H1 (cell line): Measurements from ENCODE around the gene SPAG4. TPM values are rescaled to one million over a fixed set of nuclear protein-coding genes. Genes with fewer than 3 reads are reported as not detected.

Experiments
- CTCF ChIA-PET: fragments of 300-600 bp; sonication (Branson Sonifier 250); formaldehyde crosslinking; loops from one replicate; lab custom pipeline; 2021; ENCODE audit not compliant: partially characterized antibody; lab: Charles Lee
- POLR2A ChIA-PET: fragments of 300-600 bp; sonication (Branson Sonifier 250); formaldehyde crosslinking; loops from one replicate; lab custom pipeline; 2021; ENCODE audit warnings: inconsistent platforms; ENCODE audit not compliant: partially characterized antibody; lab: Charles Lee
- DNase-seq, 2 experiments: peaks; one replicate each; pipeline versions ENCODE4 v3.0.0 to v3.0.0-alpha.2; 2010 to 2022; ENCODE audit warnings: low spot score in 2 of 2, low read depth in 1 of 2, mixed read lengths in 1 of 2
- FAIRE-seq: peaks from 2 replicates; lab custom pipeline; 2011; peaks lifted over from hg19 to GRCh38; lab: Jason Lieb, UNC
- H2AFZ ChIP-seq: 2 replicates; pipeline ENCODE4 v1.8.1; 2012; ENCODE audit warnings: low read length, inconsistent platforms
- H2AK5ac ChIP-seq: 2 replicates; pipeline ENCODE4 v1.6.1; 2013; ENCODE audit warnings: low read depth, low read length
- H2BK120ac ChIP-seq: replicated peaks from 2 replicates; pipeline ENCODE3; 2013; ENCODE audit warnings: low read depth, low read length, inconsistent platforms
- H2BK12ac ChIP-seq: 2 replicates; pipeline ENCODE4 v1.6.1; 2013; ENCODE audit warnings: low read depth, low read length
- H2BK15ac ChIP-seq: 2 replicates; pipeline ENCODE4 v1.6.1; 2013; ENCODE audit warnings: low read length
- H2BK20ac ChIP-seq: 2 replicates; pipeline ENCODE4 v1.6.1; 2013; ENCODE audit warnings: low read length
- H2BK5ac ChIP-seq: 2 replicates; pipeline ENCODE4 v1.6.1; 2013; ENCODE audit warnings: low read depth, low read length
- H3K14ac ChIP-seq: 2 replicates; pipeline ENCODE4 v1.6.1; 2013; ENCODE audit warnings: inconsistent platforms; ENCODE audit not compliant: insufficient read length
- H3K18ac ChIP-seq: 2 replicates; pipeline ENCODE4 v1.6.1; 2013; ENCODE audit warnings: low read length; ENCODE audit errors: extremely low read depth
- H3K23ac ChIP-seq: 2 replicates; pipeline ENCODE4 v1.6.1; 2013; ENCODE audit warnings: inconsistent platforms; ENCODE audit not compliant: insufficient read length
- H3K23me2 ChIP-seq: 2 replicates; pipeline ENCODE4 v1.6.1; 2013; ENCODE audit warnings: low read depth, low read length
- H3K27ac ChIP-seq: 2 replicates; pipeline ENCODE4 v1.6.1; 2011; ENCODE audit warnings: low read depth, low read length, inconsistent platforms
- H3K27me3 ChIP-seq, 4 experiments: replicated peaks in 1 of 4; 1 replicate in 1 of 4; 2 replicates in 3 of 4; pipeline versions ENCODE4 v1.6.1 to v1.8.1; 2011 to 2013; ENCODE audit warnings: low read length in 3 of 4, mild to moderate bottlenecking in 3 of 4, inconsistent platforms in 2 of 4, mixed read lengths in 2 of 4, moderate library complexity in 1 of 4; ENCODE audit not compliant: control insufficient read depth in 3 of 4, insufficient read depth in 3 of 4; ENCODE audit errors: extremely low read depth in 1 of 4
- H3K36me3 ChIP-seq, 4 experiments: 2 replicates each; pipeline versions ENCODE4 v1.6.1 to v1.8.1; 2011 to 2013; ENCODE audit warnings: mild to moderate bottlenecking in 4 of 4, low read length in 3 of 4, moderate library complexity in 2 of 4, control low read depth in 1 of 4, inconsistent platforms in 1 of 4; ENCODE audit not compliant: insufficient read depth in 4 of 4, control insufficient read depth in 2 of 4
- H3K4ac ChIP-seq: replicated peaks from 2 replicates; pipeline ENCODE3; 2013; ENCODE audit warnings: low read length, low read depth, mixed read lengths, inconsistent platforms; ENCODE audit not compliant: insufficient read length
- H3K4me1 ChIP-seq, 4 experiments: replicated peaks in 1 of 4; 1 replicate in 1 of 4; 2 replicates in 3 of 4; pipeline versions ENCODE4 v1.6.1 to v1.8.1; 2011 to 2013; ENCODE audit warnings: low read length in 3 of 4, inconsistent platforms in 2 of 4, mixed read lengths in 1 of 4; ENCODE audit not compliant: insufficient read depth in 4 of 4, control insufficient read depth in 3 of 4
- H3K4me2 ChIP-seq, 2 experiments: 2 replicates each; pipeline versions ENCODE4 v1.6.1 to v1.8.1; 2011 to 2013; ENCODE audit warnings: low read depth in 2 of 2, low read length in 2 of 2, control low read depth in 1 of 2, inconsistent platforms in 1 of 2, mild to moderate bottlenecking in 1 of 2; ENCODE audit not compliant: insufficient read depth in 1 of 2
- H3K4me3 ChIP-seq, 4 experiments: fragments of 200-600, 300-600 bp in 1 of 4; sonication (generic), shearing (Covaris generic), sonication (Bioruptor Twin) in 1 of 4; 2 replicates each; pipeline versions ENCODE4 v1.5.1 to v1.8.1; 2011 to 2016; ENCODE audit warnings: low read length in 4 of 4, low read depth in 3 of 4, control low read depth in 2 of 4, inconsistent platforms in 2 of 4, mild to moderate bottlenecking in 2 of 4, mixed read lengths in 1 of 4, moderate library complexity in 1 of 4; ENCODE audit not compliant: insufficient read depth in 2 of 4; ENCODE audit errors: extremely low read depth in 1 of 4
- H3K56ac ChIP-seq: replicated peaks from 2 replicates; pipeline ENCODE3; 2013; ENCODE audit warnings: low read depth, mild to moderate bottlenecking, mixed read lengths, low read length, inconsistent platforms; ENCODE audit not compliant: insufficient read length
- H3K79me1 ChIP-seq: 2 replicates; pipeline ENCODE4 v1.6.1; 2013; ENCODE audit warnings: low read depth, low read length, control low read depth
- H3K79me2 ChIP-seq, 2 experiments: 2 replicates each; pipeline versions ENCODE4 v1.6.1 to v1.8.1; 2012 to 2013; ENCODE audit warnings: low read length in 2 of 2, mild to moderate bottlenecking in 2 of 2, inconsistent platforms in 1 of 2; ENCODE audit not compliant: insufficient read depth in 2 of 2, control insufficient read depth in 1 of 2
- H3K9ac ChIP-seq, 4 experiments: replicated peaks in 1 of 4; 1 replicate in 1 of 4; 2 replicates in 3 of 4; pipeline versions ENCODE4 v1.6.1 to v1.8.1; 2011 to 2013; ENCODE audit warnings: low read depth in 3 of 4, low read length in 3 of 4, control low read depth in 2 of 4, mild to moderate bottlenecking in 2 of 4, moderate library complexity in 2 of 4, inconsistent platforms in 1 of 4; ENCODE audit errors: extremely low read depth in 1 of 4
- H3K9me3 ChIP-seq, 2 experiments: 2 replicates each; pipeline versions ENCODE4 v1.6.1 to v1.8.1; 2012 to 2013; ENCODE audit warnings: mild to moderate bottlenecking in 2 of 2, moderate library complexity in 2 of 2, control low read depth in 1 of 2, inconsistent platforms in 1 of 2, low read depth in 1 of 2, low read length in 1 of 2, mixed read lengths in 1 of 2; ENCODE audit not compliant: insufficient read depth in 2 of 2
- H4K20me1 ChIP-seq, 2 experiments: replicated peaks in 1 of 2; 2 replicates each; pipeline versions ENCODE3 to v1.8.1; 2011 to 2013; ENCODE audit warnings: inconsistent platforms in 2 of 2, low read length in 2 of 2, mild to moderate bottlenecking in 1 of 2; ENCODE audit not compliant: insufficient read depth in 2 of 2, control insufficient read depth in 1 of 2
- H4K5ac ChIP-seq: 2 replicates; pipeline ENCODE4 v1.6.1; 2013; ENCODE audit warnings: low read length, low read depth, mixed read lengths, inconsistent platforms; ENCODE audit not compliant: insufficient read length
- H4K8ac ChIP-seq: 2 replicates; pipeline ENCODE4 v1.8.0; 2013; ENCODE audit warnings: mild to moderate bottlenecking, moderate library complexity, low read length, inconsistent platforms; ENCODE audit not compliant: insufficient read depth; ENCODE audit errors: extremely low read depth
- H4K91ac ChIP-seq: replicated peaks from 2 replicates; pipeline ENCODE3; 2013; ENCODE audit warnings: low read length, mixed read lengths, inconsistent platforms; ENCODE audit not compliant: insufficient read length
- JUND ChIP-seq: IDR thresholded peaks from 2 replicates; pipeline ENCODE4 v1.6.1; 2011; ENCODE audit warnings: mild to moderate bottlenecking, improper control_type of control experiment, low read length
- WGBS, 2 experiments: shearing (Covaris generic) in 1 of 2; methylation state at CpG; one replicate each; pipeline versions ENCODE4 v1.1.6 to v1.1.7; 2013 to 2015; ENCODE audit warnings: low lambda C conversion rate in 2 of 2, mixed read lengths in 2 of 2, inconsistent platforms in 1 of 2, low coverage in 1 of 2, missing lambda C conversion rate in 1 of 2; ENCODE audit not compliant: insufficient replicate concordance in 2 of 2, insufficient coverage in 1 of 2, insufficient read length in 1 of 2; ENCODE audit errors: extremely low coverage in 1 of 2, missing lambda C conversion rate in 1 of 2; 5-methylcytosine and 5-hydroxymethylcytosine counted together
- polyA plus RNA-seq, 7 experiments: library from polyadenylated mRNA; depleted of rRNA in 3 of 7; stranded (reverse) in 5 of 7; unstranded in 2 of 7; fragments of >200 nt in 5 of 7; fragments of 200-250 nt in 2 of 7; gene quantifications; 1 replicate in 5 of 7; 2 replicates in 1 of 7; 4 replicates in 1 of 7; pipeline versions ENCODE4 v1.2.1 to v1.2.3, GENCODE V29; 2011 to 2013; ENCODE audit warnings: missing spikeins in 2 of 7, mixed read lengths in 2 of 7
- total RNA-seq: library from RNA; stranded (reverse); fragmentation: NEBNext Ultra II Directional; extraction: Animal tissue kit (Norgen Biotek cat#: 25700); gene quantifications from 2 replicates; pipeline ENCODE4 v1.2.1, GENCODE V29; 2021
- TF ChIP-seq, protein P1 (sequence below): IDR thresholded peaks from 2 replicates; pipeline ENCODE4 v1.6.1; 2012; ENCODE audit warnings: inconsistent platforms

The SPAG4 gene
- total and polyA plus RNA-seq, 2 of the 8 experiments (the other 6 are each of a cell fraction or from before 2014, with no cell fraction given) = 2.4 to 6.0 TPM

DNA sequence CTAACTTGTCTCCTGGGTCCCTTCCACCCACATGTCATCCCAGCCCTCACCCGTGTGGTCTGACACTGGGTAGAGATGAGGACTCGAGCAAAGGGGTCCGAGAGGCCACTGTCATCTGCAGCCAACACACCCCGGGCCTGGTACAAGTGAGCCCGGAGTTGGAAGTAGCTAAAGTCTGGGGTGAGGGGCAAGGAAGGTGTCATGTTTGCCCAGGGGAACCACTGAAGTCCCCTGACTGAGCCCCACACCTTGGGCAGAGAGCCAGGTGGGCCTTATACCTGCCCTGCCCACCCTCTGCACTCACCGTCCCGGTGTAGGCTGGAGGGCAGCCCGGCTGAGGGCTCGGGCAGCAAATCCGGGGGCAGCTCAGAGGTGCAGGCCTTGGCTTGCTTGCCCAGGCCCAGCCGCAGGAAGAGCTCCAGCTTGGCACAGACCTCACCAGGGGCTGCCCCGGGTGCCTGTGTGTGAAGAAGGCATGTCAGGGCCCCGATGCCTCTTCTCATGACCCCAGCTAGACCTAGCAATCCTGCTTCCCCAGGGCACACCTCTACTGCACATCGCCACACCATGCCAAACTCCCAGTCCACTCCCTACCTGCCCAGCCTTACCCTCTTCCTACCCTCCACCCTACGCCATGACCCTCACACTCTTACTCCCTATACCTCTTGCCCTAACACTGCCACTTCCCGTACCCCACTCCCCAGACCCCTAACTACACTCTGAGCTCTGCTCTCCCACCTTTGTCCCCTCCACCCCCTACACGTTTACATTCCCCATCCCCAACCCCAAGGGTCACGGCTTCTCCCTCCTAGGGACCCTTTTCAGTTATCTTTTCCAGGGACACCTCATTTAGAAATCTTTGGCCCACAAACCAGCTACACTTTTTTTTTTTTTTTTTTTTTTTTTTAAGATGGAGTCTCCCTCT, 31.7 kb upstream of the SPAG4 start:
- Histone ChIP-seq H3K27me3 (no peaks in the 10 kb centered on the region), H3K9me3 (no peaks in the 10 kb centered on the region), H3K36me3 (no peaks in the 10 kb centered on the region), H4K8ac (no peak overlapping the region), H4K5ac (no peak overlapping the region), H3K56ac (no peak overlapping the region), H3K14ac (no peak overlapping the region), H4K91ac (no peak overlapping the region), H3K27ac (no peak overlapping the region), H3K4me1 (no peaks in the 10 kb centered on the region), H4K20me1 (no peaks in the 10 kb centered on the region), H2BK5ac (no peak overlapping the region), H2BK20ac (no peak overlapping the region), H3K4me2 (no peak overlapping the region), H3K4me3 (no peak overlapping the region), H2AFZ (no peak overlapping the region), H3K9ac (no peak overlapping the region), H3K18ac (no peak overlapping the region), H3K79me1 (no peaks in the 10 kb centered on the region), H2AK5ac (no peak overlapping the region), H2BK15ac (no peak overlapping the region), H2BK12ac (no peak overlapping the region), H3K23ac (no peak overlapping the region), H3K79me2 (no peaks in the 10 kb centered on the region), H3K23me2 (peaks cover 3% of the 10 kb centered on the region; the same call in 1 of the 2 replicates), H3K4ac (no peak overlapping the region), H2BK120ac (no peak overlapping the region)
- POLR2A ChIA-PET = interaction anchor here (1.0 to 1.5 kb wide), 3 partner anchors 10 to 43 kb away, joined by 3 read pairs; no protein-coding TSS in a partner anchor
- CTCF ChIA-PET = interaction anchor here (0.8 to 1.2 kb wide), 3 partner anchors 19 to 48 kb away, joined by 3 to 4 read pairs (median 3); no protein-coding TSS in a partner anchor
- TF ChIP-seq, protein P1, sequence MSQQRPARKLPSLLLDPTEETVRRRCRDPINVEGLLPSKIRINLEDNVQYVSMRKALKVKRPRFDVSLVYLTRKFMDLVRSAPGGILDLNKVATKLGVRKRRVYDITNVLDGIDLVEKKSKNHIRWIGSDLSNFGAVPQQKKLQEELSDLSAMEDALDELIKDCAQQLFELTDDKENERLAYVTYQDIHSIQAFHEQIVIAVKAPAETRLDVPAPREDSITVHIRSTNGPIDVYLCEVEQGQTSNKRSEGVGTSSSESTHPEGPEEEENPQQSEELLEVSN = no peak
- TF ChIP-seq JUND = no peak
- no peak for DNase-seq
- 87% methylated on average over 18 of the region's 18 CpGs; no CpG with 5 or more reads in 1 of the 2 experiments for WGBS, 2 experiments
- no peak for FAIRE-seq
